SK-N-SH (cell line): Measurements from ENCODE around the gene ATG16L2. TPM values are rescaled to one million over a fixed set of nuclear protein-coding genes. Genes with fewer than 3 reads are reported as not detected.
"Not testable (repeated sequence)": the region's sequence is repeated elsewhere in the genome, so short reads cannot be mapped to it uniquely, and the experiment has no call there.

Experiments
- CTCF ChIA-PET: fragments of 300-600, 350-600 bp; formaldehyde crosslinking; extraction: SDS; loops from one replicate; lab custom pipeline; 2021; lab: Yijun Ruan, JAX
- POLR2A ChIA-PET: fragments of 350-600 bp; sonication (Branson Sonifier 250); formaldehyde crosslinking; extraction: SDS; loops from one replicate; lab custom pipeline; 2020; ENCODE audit warnings: antibody characterized with exemption, inconsistent platforms; lab: Yijun Ruan, JAX
- DNase-seq: peaks from one replicate; pipeline ENCODE4 v3.0.0; 2012
- H2AFZ ChIP-seq: fragments of 200-600 bp; sonication (generic); 2 replicates; pipeline ENCODE4 v1.8.1; 2016; ENCODE audit warnings: antibody characterized with exemption, mild to moderate bottlenecking, low read depth
- H3F3A ChIP-seq: fragments of 200-600 bp; sonication (generic); replicated peaks from 2 replicates; pipeline ENCODE3; 2016; ENCODE audit warnings: antibody characterized with exemption, mild to moderate bottlenecking; ENCODE audit not compliant: insufficient read depth
- H3K27ac ChIP-seq, 2 experiments: fragments of 200-500 bp in 1 of 2; fragments of 200-600 bp in 1 of 2; sonication (Bioruptor generic) in 1 of 2; sonication (generic), shearing (Covaris generic) in 1 of 2; 2 replicates each; pipeline versions ENCODE4 v1.5.1 to v1.6.1; 2014 to 2016; ENCODE audit warnings: low read depth in 2 of 2, inconsistent platforms in 1 of 2, low read length in 1 of 2, mild to moderate bottlenecking in 1 of 2, mixed read lengths in 1 of 2
- H3K27me3 ChIP-seq: fragments of 200-600 bp; sonication (generic), shearing (Covaris generic); 2 replicates; pipeline ENCODE4 v1.6.1; 2016; ENCODE audit warnings: mixed run types; ENCODE audit not compliant: insufficient read depth
- H3K36me3 ChIP-seq, 2 experiments: fragments of 200-500 bp in 1 of 2; fragments of 200-600 bp in 1 of 2; sonication (Bioruptor generic) in 1 of 2; sonication (generic) in 1 of 2; replicated peaks in 1 of 2; 2 replicates each; pipeline versions ENCODE3 to v1.5.1; 2014 to 2016; ENCODE audit warnings: low read length in 1 of 2, mild to moderate bottlenecking in 1 of 2; ENCODE audit not compliant: insufficient read depth in 2 of 2, control insufficient read depth in 1 of 2
- H3K4me1 ChIP-seq, 2 experiments: fragments of 200-500 bp in 1 of 2; fragments of 200-600 bp in 1 of 2; sonication (Bioruptor generic) in 1 of 2; sonication (generic), shearing (Covaris generic) in 1 of 2; 2 replicates each; pipeline versions ENCODE4 v1.5.1 to v1.6.1; 2014 to 2016; ENCODE audit warnings: low read depth in 1 of 2, low read length in 1 of 2, mixed run types in 1 of 2; ENCODE audit not compliant: insufficient read depth in 2 of 2, control insufficient read depth in 1 of 2
- H3K4me2 ChIP-seq: fragments of 200-600 bp; sonication (generic), shearing (Covaris generic); 2 replicates; pipeline ENCODE4 v1.6.1; 2017; ENCODE audit warnings: mixed run types
- H3K4me3 ChIP-seq, 2 experiments: fragments of 200-500 bp in 1 of 2; fragments of 200-600 bp in 1 of 2; sonication (Bioruptor generic) in 1 of 2; sonication (generic), shearing (Covaris generic) in 1 of 2; 2 replicates each; pipeline versions ENCODE4 v1.5.1 to v1.8.1; 2014 to 2016; ENCODE audit warnings: low read depth in 2 of 2, inconsistent platforms in 1 of 2, low read length in 1 of 2, mild to moderate bottlenecking in 1 of 2, mixed read lengths in 1 of 2, moderate library complexity in 1 of 2
- H3K79me2 ChIP-seq: fragments of 200-600 bp; sonication (generic); 2 replicates; pipeline ENCODE4 v1.8.1; 2017; ENCODE audit warnings: mild to moderate bottlenecking; ENCODE audit not compliant: insufficient read depth
- H3K9ac ChIP-seq: fragments of 200-600 bp; sonication (generic); 2 replicates; pipeline ENCODE4 v1.6.1; 2017; ENCODE audit warnings: mixed run types
- H3K9me2 ChIP-seq: fragments of 200-600 bp; sonication (generic); 2 replicates; pipeline ENCODE4 v1.6.1; 2017; ENCODE audit warnings: mixed run types
- H3K9me3 ChIP-seq: fragments of 200-600 bp; sonication (generic); 2 replicates; pipeline ENCODE4 v1.6.1; 2017; ENCODE audit warnings: mixed run types, mild to moderate bottlenecking, moderate library complexity
- H4K20me1 ChIP-seq: fragments of 200-600 bp; sonication (generic); 2 replicates; pipeline ENCODE4 v1.6.1; 2017; ENCODE audit warnings: mild to moderate bottlenecking, mixed run types; ENCODE audit not compliant: insufficient read depth
- CHD2 ChIP-seq: fragments of 150-350 bp; IDR thresholded peaks from 2 replicates; pipeline ENCODE4 v1.6.1; 2018; ENCODE audit warnings: low read length; ENCODE audit not compliant: partially characterized antibody
- ELF1 ChIP-seq: IDR thresholded peaks from 2 replicates; pipeline ENCODE4 v1.4.0; 2012
- FOSL2 ChIP-seq: IDR thresholded peaks from 2 replicates; pipeline ENCODE4 v1.4.0; 2012; ENCODE audit warnings: low read depth, mild to moderate bottlenecking, moderate library complexity, borderline replicate concordance
- GABPA ChIP-seq: IDR thresholded peaks from 2 replicates; pipeline ENCODE4 v1.4.0; 2012; ENCODE audit warnings: low read depth, mild to moderate bottlenecking
- GATA2 ChIP-seq: sonication (generic); formaldehyde crosslinking; IDR thresholded peaks from 2 replicates; pipeline ENCODE4 v1.5.0; 2020; ENCODE audit warnings: mild to moderate bottlenecking, missing genetic modification reagents
- JUND ChIP-seq: IDR thresholded peaks from 2 replicates; pipeline ENCODE4 v1.4.0; 2012
- MEF2A ChIP-seq: IDR thresholded peaks from 2 replicates; pipeline ENCODE4 v1.4.0; 2012; ENCODE audit warnings: low read depth, borderline replicate concordance
- POLR2AphosphoS5 ChIP-seq: IDR thresholded peaks from 2 replicates; pipeline ENCODE4 v1.6.1; 2012; ENCODE audit warnings: low read depth, low read length
- RFX5 ChIP-seq: IDR thresholded peaks from 2 replicates; pipeline ENCODE4 v1.6.1; 2012; ENCODE audit warnings: mild to moderate bottlenecking, improper control_type of control experiment, low read length
- RXRA ChIP-seq: IDR thresholded peaks from 2 replicates; pipeline ENCODE4 v1.4.0; 2012; ENCODE audit warnings: low read depth, mild to moderate bottlenecking, borderline replicate concordance
- SIN3A ChIP-seq: IDR thresholded peaks from 2 replicates; pipeline ENCODE4 v1.6.1; 2012; ENCODE audit warnings: low read depth, mild to moderate bottlenecking, low read length, moderate library complexity, borderline replicate concordance
- TAF1 ChIP-seq: IDR thresholded peaks from 2 replicates; pipeline ENCODE4 v1.6.1; 2012; ENCODE audit warnings: low read depth, mild to moderate bottlenecking, low read length, moderate library complexity, borderline replicate concordance
- TEAD4 ChIP-seq: IDR thresholded peaks from 2 replicates; pipeline ENCODE4 v1.4.0; 2012; ENCODE audit warnings: mild to moderate bottlenecking, borderline replicate concordance; ENCODE audit not compliant: insufficient read depth
- USF1 ChIP-seq: IDR thresholded peaks from 2 replicates; pipeline ENCODE4 v1.4.0; 2012; ENCODE audit warnings: low read depth, borderline replicate concordance
- USF2 ChIP-seq: fragments of 150-350 bp; IDR thresholded peaks from 2 replicates; pipeline ENCODE4 v1.6.1; 2017; ENCODE audit warnings: antibody characterized with exemption, low read length, low read depth, borderline replicate concordance
- WGBS: methylation state at CpG from one replicate; pipeline ENCODE4 v1.1.6; 2017; ENCODE audit warnings: low lambda C conversion rate; 5-methylcytosine and 5-hydroxymethylcytosine counted together
- polyA plus RNA-seq, 3 experiments: library from polyadenylated mRNA; depleted of rRNA; stranded (reverse); fragments of >200 nt; gene quantifications; 2 replicates each; pipeline ENCODE4 v1.2.3, GENCODE V29; 2012

Gene ATG16L2
- polyA plus RNA-seq, 1 of the 3 experiments (the other 2 are of a cell fraction): 26.9 TPM

GRCh38 chr11:72789493-72790131, 24.6 kb upstream of the ATG16L2 start:
- peak; percentile 40 for DNase-seq
- H3K27ac ChIP-seq: no peak overlapping the region; a peak in 1 of 4 replicates
- no peaks in the 10 kb centered on the region for H4K20me1 ChIP-seq
- ChIA-PET POLR2A (no interaction called here), CTCF (interaction anchor here (0.6 to 4.8 kb wide), 9 partner anchors 9 to 453 kb away, joined by 3 to 34 read pairs (median 5); partner anchors contain the start of gene ATG16L2)
- H3K4me2 ChIP-seq: no peak overlapping the region
- no peaks in the 10 kb centered on the region for H3K36me3 ChIP-seq
- no peaks in the 10 kb centered on the region for H3K9me3 ChIP-seq
- no peak overlapping the region for H3K4me3 ChIP-seq
- no peak for TF ChIP-seq TEAD4
- peak; percentile 21; the same call in 1 of the 2 replicates for TF ChIP-seq MEF2A
- no peak for TF ChIP-seq SIN3A
- TF ChIP-seq POLR2AphosphoS5: no peak
- TF ChIP-seq FOSL2: peak; percentile 28; the same call in 1 of the 2 replicates
- TF ChIP-seq GABPA: no peak
- TF ChIP-seq GATA2 (CRISPR knock-in tag): no peak
- no peak for TF ChIP-seq JUND
- 78% methylated on average over 3 of the region's 10 CpGs for WGBS
- H3F3A ChIP-seq: no peaks in the 10 kb centered on the region
- no peaks in the 10 kb centered on the region for H3K79me2 ChIP-seq
- no peaks in the 10 kb centered on the region for H3K9me2 ChIP-seq
- no peak overlapping the region for H2AFZ ChIP-seq
- no peaks in the 10 kb centered on the region for H3K27me3 ChIP-seq
- H3K4me1 ChIP-seq: peaks cover 9 to 25% of the 10 kb centered on the region in 2 experiments; a peak in 2 of 4 replicates
- H3K9ac ChIP-seq: no peak overlapping the region

- H3K9me2 ChIP-seq, H3K36me3 ChIP-seq, H3K27me3 ChIP-seq, H3K9ac ChIP-seq, H3F3A ChIP-seq, H3K9me3 ChIP-seq, H3K79me2 ChIP-seq, DNase-seq, H3K4me3 ChIP-seq, POLR2A ChIA-PET, H2AFZ ChIP-seq, H3K4me2 ChIP-seq, H3K27ac ChIP-seq, H4K20me1 ChIP-seq: not testable (repeated sequence)
- 87% methylated on average over 7 of the region's 7 CpGs for WGBS
- CTCF ChIA-PET: interaction anchor here (4.7 to 4.8 kb wide), 2 partner anchors 61 to 66 kb away, joined by 34 to 198 read pairs; no protein-coding TSS in a partner anchor
- peaks cover 9 to 26% of the 10 kb centered on the region in 2 experiments; a peak in 2 of 4 replicates for H3K4me1 ChIP-seq
Measured at GRCh38 chr11:72791228-72791627, 23.0 kb upstream of the ATG16L2 start.

- 100% methylated on average over 2 of the region's 3 CpGs for WGBS
- Histone ChIP-seq H3K9me3 (no peaks in the 10 kb centered on the region), H3K9me2 (no peaks in the 10 kb centered on the region), H3K4me3 (no peak overlapping the region), H3K9ac (0 out of 2 replicates have a peak overlapping the region, but pooled peaks have one; percentile 19), H3K27me3 (no peaks in the 10 kb centered on the region), H3K27ac (peak overlapping the region in 1 of 2 experiments; percentile 75; a peak in 1 of 4 replicates), H3K4me2 (0 out of 2 replicates have a peak overlapping the region, but pooled peaks have one; percentile 80), H3F3A (no peaks in the 10 kb centered on the region), H3K4me1 (peaks cover 9 to 26% of the 10 kb centered on the region in 2 experiments; a peak in 2 of 4 replicates), H2AFZ (peak overlapping the region; percentile 69; the same call in 1 of the 2 replicates), H3K79me2 (no peaks in the 10 kb centered on the region), H3K36me3 (no peaks in the 10 kb centered on the region), H4K20me1 (no peaks in the 10 kb centered on the region)
- POLR2A ChIA-PET: interaction anchor here (1.3 to 2.2 kb wide), 2 partner anchors 67 to 76 kb away, joined by 4 to 5 read pairs; no protein-coding TSS in a partner anchor
- TF ChIP-seq POLR2AphosphoS5: no peak
- TF ChIP-seq TAF1: no peak
- no peak for TF ChIP-seq CHD2
- TF ChIP-seq RXRA: no peak
- no peak for TF ChIP-seq USF2
- TF ChIP-seq FOSL2: no peak
- TF ChIP-seq ELF1: no peak
- no peak for TF ChIP-seq USF1
- no peak for TF ChIP-seq RFX5
- CTCF ChIA-PET: interaction anchor here (0.6 to 4.7 kb wide), 19 partner anchors 10 to 386 kb away, joined by 3 to 198 read pairs (median 5); partner anchors contain the start of gene ARAP1
- DNase-seq: no peak
Measured at GRCh38 chr11:72792437-72793021, 21.7 kb upstream of the ATG16L2 start.
